ENCODE results near the gene MYD88. TPM values are rescaled to one million over a fixed set of nuclear protein-coding genes. Genes with fewer than 3 reads are reported as not detected.

MYD88 gene
- total RNA-seq (10 to 100 TPM in 2 of 10 donors, 1 to 10 TPM in 8; 4.2 to 22.3 (median 6.8) TPM), polyA plus RNA-seq (10 to 100 TPM in 1 of 2 donors, 1 to 10 TPM in 1; 7.1 to 11.1 TPM)
- long read RNA-seq, donor 1, transcript MYD88-201 (5 exons, 2,850 nt), result major isoform, 11 of 17 reads
- long read RNA-seq, donor 1, partial matches to known transcripts, result 1 of 17 reads
- long read RNA-seq, donor 1, other reads (novel, unspliced or antisense), result 2 of 17 reads
- long read RNA-seq, donor 2, transcript MYD88-201 (5 exons, 2,850 nt), result major isoform, 14 of 19 reads
- long read RNA-seq, donor 2, partial matches to known transcripts, result 4 of 19 reads
- long read RNA-seq, donor 2, other reads (novel, unspliced or antisense), result 1 of 19 reads
- long read RNA-seq, donor 3, transcript MYD88-201 (5 exons, 2,850 nt), result major isoform, 35 of 52 reads
- long read RNA-seq, donor 3, partial matches to known transcripts, result 1 of 52 reads
- long read RNA-seq, donor 3, other reads (novel, unspliced or antisense), result 7 of 52 reads

GRCh38 chr3:38138349-38139190 is at the start of gene MYD88:
Gene MYD88 (plus strand): TSS chr3:38138661. CDS start chr3:38138701, 40 bp downstream.
- peak within 1 kb of the TSS; percentile 86 to 97 (median 94) for H3K27ac ChIP-seq
- peak; percentile 81 to 84 for DNase-seq
- 1 to 3% methylated on average over 65 of the region's 65 CpGs for WGBS, 2 donors
- TF ChIP-seq, protein P1, sequence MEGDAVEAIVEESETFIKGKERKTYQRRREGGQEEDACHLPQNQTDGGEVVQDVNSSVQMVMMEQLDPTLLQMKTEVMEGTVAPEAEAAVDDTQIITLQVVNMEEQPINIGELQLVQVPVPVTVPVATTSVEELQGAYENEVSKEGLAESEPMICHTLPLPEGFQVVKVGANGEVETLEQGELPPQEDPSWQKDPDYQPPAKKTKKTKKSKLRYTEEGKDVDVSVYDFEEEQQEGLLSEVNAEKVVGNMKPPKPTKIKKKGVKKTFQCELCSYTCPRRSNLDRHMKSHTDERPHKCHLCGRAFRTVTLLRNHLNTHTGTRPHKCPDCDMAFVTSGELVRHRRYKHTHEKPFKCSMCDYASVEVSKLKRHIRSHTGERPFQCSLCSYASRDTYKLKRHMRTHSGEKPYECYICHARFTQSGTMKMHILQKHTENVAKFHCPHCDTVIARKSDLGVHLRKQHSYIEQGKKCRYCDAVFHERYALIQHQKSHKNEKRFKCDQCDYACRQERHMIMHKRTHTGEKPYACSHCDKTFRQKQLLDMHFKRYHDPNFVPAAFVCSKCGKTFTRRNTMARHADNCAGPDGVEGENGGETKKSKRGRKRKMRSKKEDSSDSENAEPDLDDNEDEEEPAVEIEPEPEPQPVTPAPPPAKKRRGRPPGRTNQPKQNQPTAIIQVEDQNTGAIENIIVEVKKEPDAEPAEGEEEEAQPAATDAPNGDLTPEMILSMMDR (IDR thresholded peaks at IDR 0.05), result no peak
- peaks cover 8 to 58% (median 41%) of the 10 kb centered on the region in 9 donors for H3K4me1 ChIP-seq
- no peaks in the 10 kb centered on the region for H3K27me3 ChIP-seq
- intact Hi-C loops (cut with DNase I), result loop anchor here in 6 of 10 donors (1.0 to 10.0 kb wide), 6 partner anchors 26 to 346 kb away; partner anchors contain the start of genes ACVR2B (in 2 of the 6), XYLB (in 2 of the 6) and OXSR1 (in 1 of the 6)
- no peaks in the 10 kb centered on the region for H3K9me3 ChIP-seq
- H3K4me3 ChIP-seq, result peak within 1 kb of the TSS; percentile 63 to 100 (median 94)
- peaks cover 0 to 47% (median 16%) of the 10 kb centered on the region in 9 donors for H3K36me3 ChIP-seq
- peak; percentile 38 to 75 (median 54) for ATAC-seq

DNA sequence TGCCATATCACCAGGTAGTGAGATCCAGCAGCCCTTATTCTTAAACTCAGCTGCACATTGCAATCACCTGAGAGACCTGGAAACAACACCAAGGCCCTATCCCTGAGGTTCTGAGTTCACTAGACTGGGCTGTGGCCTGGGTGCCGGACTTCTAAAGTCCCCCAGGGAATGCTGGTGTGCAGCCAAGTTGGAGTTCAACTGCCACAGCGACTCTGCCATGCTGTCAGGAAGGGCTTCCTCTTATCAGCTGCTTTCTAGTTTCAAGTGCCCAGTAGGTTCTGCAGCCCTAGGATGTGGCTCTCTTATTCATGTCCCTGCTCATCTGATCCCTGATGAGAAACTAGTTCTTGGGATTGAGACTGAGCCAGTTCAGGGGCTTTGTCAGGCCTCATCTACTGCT is 49.3 kb upstream of the MYD88 start:
- intact Hi-C loops (cut with DNase I), result no loop called here
- Histone ChIP-seq H3K27me3 (no peaks in the 10 kb centered on the region), H3K4me1 (no peaks in the 10 kb centered on the region), H3K9me3 (peaks cover 0 to 25% (median 0%) of the 10 kb centered on the region in 11 donors), H3K36me3 (no peaks in the 10 kb centered on the region), H3K27ac (no peak overlapping the region), H3K4me3 (no peak overlapping the region)
- WGBS, 2 donors, result 40 to 52% methylated on average over 2 of the region's 2 CpGs
- TF ChIP-seq, protein P1 (IDR thresholded peaks at IDR 0.05), result no peak
- DNase-seq, result no peak
- ATAC-seq, result peak in 4 of 8 donors; percentile 20 to 75 (median 50)

DNA sequence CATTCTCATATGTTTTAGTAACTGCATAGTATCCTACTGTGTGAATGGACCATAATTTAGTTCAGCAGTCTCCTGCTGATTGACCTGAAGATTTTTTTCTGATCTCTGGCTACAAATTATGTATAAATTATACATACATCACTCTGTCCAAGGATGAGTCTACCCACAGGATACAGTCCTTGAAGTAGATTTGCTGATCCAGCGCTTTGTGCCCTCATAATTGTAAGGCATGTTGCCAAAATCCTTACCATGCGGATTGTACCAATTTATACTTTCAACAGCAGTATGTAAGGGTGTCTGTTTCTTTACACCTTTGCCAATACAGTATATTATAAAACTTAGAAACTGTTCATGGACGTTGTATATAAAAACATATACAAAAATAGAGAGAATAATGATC is 48.0 kb upstream of the MYD88 start:
- TF ChIP-seq, protein P1 (IDR thresholded peaks at IDR 0.05), result no peak
- Histone ChIP-seq H3K27me3 (peaks cover 0 to 8% (median 0%) of the 10 kb centered on the region in 7 donors), H3K36me3 (no peaks in the 10 kb centered on the region), H3K27ac (no peak overlapping the region), H3K9me3 (peaks cover 0 to 12% (median 0%) of the 10 kb centered on the region in 11 donors), H3K4me1 (no peaks in the 10 kb centered on the region), H3K4me3 (no peak overlapping the region)
- DNase-seq (no peak), ATAC-seq (no peak)
- 89 to 93% methylated on average over 3 of the region's 3 CpGs for WGBS, 2 donors
- intact Hi-C loops (cut with DNase I), result no loop called here

- Histone ChIP-seq H3K36me3 (no peaks in the 10 kb centered on the region), H3K4me3 (no peak overlapping the region), H3K4me1 (no peaks in the 10 kb centered on the region), H3K27me3 (peaks cover 0 to 29% (median 0%) of the 10 kb centered on the region in 7 donors), H3K27ac (no peak overlapping the region), H3K9me3 (no peaks in the 10 kb centered on the region)
- ATAC-seq, result no peak
- no peak for DNase-seq
- TF ChIP-seq, protein P1 (IDR thresholded peaks at IDR 0.05), result no peak
- WGBS, 2 donors, result 86 to 88% methylated on average over 3 of the region's 3 CpGs
- intact Hi-C loops (cut with DNase I), result no loop called here
These were observed 43.5 kb upstream of the MYD88 start for GRCh38 chr3:38094999-38095398.
